OCI-LY3 (cell line): ENCODE measurements around the gene CORO6.
"Not testable (repeated sequence)": the region's sequence is repeated elsewhere in the genome, so short reads cannot be mapped to it uniquely, and the experiment has no call there.

Experiments
- H2AFZ ChIP-seq: fragments of 200-600, 300-600 bp; shearing (Covaris generic); 2 replicates; pipeline ENCODE4 v1.6.0; 2014; ENCODE audit warnings: antibody characterized with exemption, low read depth, low read length
- H3K27ac ChIP-seq: fragments of 200-600, 300-600 bp; sonication (generic); 2 replicates; pipeline ENCODE4 v1.5.1; 2014; ENCODE audit warnings: mild to moderate bottlenecking, low read length, moderate library complexity, mixed read lengths
- H3K27me3 ChIP-seq: fragments of 200-600, 300-600 bp; sonication (generic); 2 replicates; pipeline ENCODE4 v1.6.1; 2014; ENCODE audit warnings: low read depth, low read length, mixed read lengths
- H3K36me3 ChIP-seq: fragments of 200-600, 300-600 bp; sonication (generic); replicated peaks from 2 replicates; pipeline ENCODE3; 2014; ENCODE audit warnings: low read depth, low read length, mixed read lengths
- H3K4me1 ChIP-seq: fragments of 300-600, 200-600 bp; sonication (generic); 2 replicates; pipeline ENCODE4 v1.6.1; 2014; ENCODE audit warnings: low read length, mixed read lengths
- H3K4me2 ChIP-seq: fragments of 200-600, 300-600 bp; sonication (generic); 2 replicates; pipeline ENCODE4 v1.6.1; 2014; ENCODE audit warnings: low read length, mixed read lengths
- H3K4me3 ChIP-seq: fragments of 300-600, 200-600 bp; sonication (generic); 2 replicates; pipeline ENCODE4 v1.5.1; 2014; ENCODE audit warnings: antibody characterized with exemption, mild to moderate bottlenecking, low read length, moderate library complexity
- H3K79me2 ChIP-seq: fragments of 300-600, 200-600 bp; shearing (Covaris generic); 2 replicates; pipeline ENCODE4 v1.6.1; 2014; ENCODE audit warnings: mild to moderate bottlenecking, low read length, mixed read lengths
- H3K9ac ChIP-seq: fragments of 300-600, 200-600 bp; shearing (Covaris generic); 2 replicates; pipeline ENCODE4 v1.6.0; 2014; ENCODE audit warnings: mild to moderate bottlenecking, low read length, moderate library complexity
- H3K9me3 ChIP-seq: fragments of 200-600, 300-600 bp; shearing (Covaris generic); 2 replicates; pipeline ENCODE4 v1.6.1; 2014; ENCODE audit warnings: low read length, mixed read lengths; ENCODE audit not compliant: insufficient read depth
- H4K20me1 ChIP-seq: fragments of 200-600, 300-600 bp; sonication (generic); 2 replicates; pipeline ENCODE4 v1.6.1; 2016; ENCODE audit warnings: low read length, mixed read lengths; ENCODE audit not compliant: insufficient read depth
- CTCF ChIP-seq: fragments of 200-600, 300-600 bp; sonication (generic); IDR thresholded peaks from 2 replicates; pipeline ENCODE4 v1.5.1; 2014; ENCODE audit warnings: antibody characterized with exemption, low read length, low read depth
- EZH2phosphoT487 ChIP-seq: fragments of 200-600 bp; shearing (Covaris generic); IDR thresholded peaks from 2 replicates; pipeline ENCODE4 v1.6.1; 2018; ENCODE audit warnings: antibody characterized with exemption, mixed run types, low read depth

CORO6 gene

GRCh38 chr17:29659155-29659554 lies 36.4 kb upstream of the CORO6 start:
- H3K9ac ChIP-seq, result no peak overlapping the region
- TF ChIP-seq EZH2phosphoT487 (no peak), CTCF (no peak)
- H3K79me2 ChIP-seq, result no peaks in the 10 kb centered on the region
- H3K36me3 ChIP-seq, result no peaks in the 10 kb centered on the region
- no peaks in the 10 kb centered on the region for H3K9me3 ChIP-seq
- no peak overlapping the region for H3K4me3 ChIP-seq
- H3K4me2 ChIP-seq, result no peak overlapping the region
- no peaks in the 10 kb centered on the region for H3K27me3 ChIP-seq
- H2AFZ ChIP-seq, result no peak overlapping the region
- H3K4me1 ChIP-seq, result peaks cover 2% of the 10 kb centered on the region; the same call in 1 of the 2 replicates
- no peaks in the 10 kb centered on the region for H4K20me1 ChIP-seq
- H3K27ac ChIP-seq, result no peak overlapping the region

- no peak overlapping the region for H3K27ac ChIP-seq
- peaks cover 8% of the 10 kb centered on the region for H3K4me1 ChIP-seq
- no peaks in the 10 kb centered on the region for H3K27me3 ChIP-seq
Measured at GRCh38 chr17:29655323-29655722, 32.6 kb upstream of the CORO6 start.

GRCh38 chr17:29653995-29654714 lies 31.4 kb upstream of the CORO6 start:
- no peak overlapping the region for H3K4me2 ChIP-seq
- no peak overlapping the region for H3K27ac ChIP-seq
- H3K79me2 ChIP-seq, result no peaks in the 10 kb centered on the region
- no peaks in the 10 kb centered on the region for H3K36me3 ChIP-seq
- H3K27me3 ChIP-seq, result no peaks in the 10 kb centered on the region
- H4K20me1 ChIP-seq, result no peaks in the 10 kb centered on the region
- TF ChIP-seq CTCF, result no peak
- TF ChIP-seq EZH2phosphoT487, result no peak
- peaks cover 12% of the 10 kb centered on the region for H3K4me1 ChIP-seq
- H3K9me3 ChIP-seq, result no peaks in the 10 kb centered on the region
- no peak overlapping the region for H3K4me3 ChIP-seq
- H2AFZ ChIP-seq, result no peak overlapping the region
- H3K9ac ChIP-seq, result no peak overlapping the region

More at GRCh38 chr17:29655323-29655722, 32.6 kb upstream of the CORO6 start:
- Histone ChIP-seq H4K20me1 (no peaks in the 10 kb centered on the region), H3K4me2 (no peak overlapping the region), H3K4me3 (no peak overlapping the region), H3K79me2 (no peaks in the 10 kb centered on the region), H3K36me3 (no peaks in the 10 kb centered on the region), H3K9me3 (no peaks in the 10 kb centered on the region), H2AFZ (no peak overlapping the region), H3K9ac (no peak overlapping the region)
- TF ChIP-seq EZH2phosphoT487, result no peak
- TF ChIP-seq CTCF, result no peak

- no peak overlapping the region for H3K9ac ChIP-seq
- no peak overlapping the region for H3K4me2 ChIP-seq
- H3K27ac ChIP-seq, result no peak overlapping the region
- TF ChIP-seq EZH2phosphoT487 (no peak), CTCF (no peak)
- no peaks in the 10 kb centered on the region for H3K79me2 ChIP-seq
- no peaks in the 10 kb centered on the region for H4K20me1 ChIP-seq
- no peaks in the 10 kb centered on the region for H3K27me3 ChIP-seq
- H3K9me3 ChIP-seq, result no peaks in the 10 kb centered on the region
- no peaks in the 10 kb centered on the region for H3K36me3 ChIP-seq
- no peak overlapping the region for H3K4me3 ChIP-seq
- H2AFZ ChIP-seq, result no peak overlapping the region
- H3K4me1 ChIP-seq, result peaks cover 12% of the 10 kb centered on the region
Measured at GRCh38 chr17:29652976-29653375, 30.3 kb upstream of the CORO6 start.

GRCh38 chr17:29651913-29652312 lies 29.2 kb upstream of the CORO6 start:
- H3K9me3 ChIP-seq, H3K4me3 ChIP-seq, H3K36me3 ChIP-seq, H3K79me2 ChIP-seq, H2AFZ ChIP-seq, H4K20me1 ChIP-seq, H3K9ac ChIP-seq, H3K27me3 ChIP-seq, H3K27ac ChIP-seq, H3K4me2 ChIP-seq: not testable (repeated sequence)
- peaks cover 12% of the 10 kb centered on the region for H3K4me1 ChIP-seq
